ENCODE measurements around the gene HDAC4. TPM values are rescaled to one million over a fixed set of nuclear protein-coding genes. Genes with fewer than 3 reads are reported as not detected.
A peak's percentile ranks its signal among the peaks of the same experiment; 100 is the strongest.

HDAC4 gene
- total and polyA plus RNA-seq, 2 of the 4 experiments (the other 2 are of a cell fraction) = 4.1 to 7.2 TPM

DNA sequence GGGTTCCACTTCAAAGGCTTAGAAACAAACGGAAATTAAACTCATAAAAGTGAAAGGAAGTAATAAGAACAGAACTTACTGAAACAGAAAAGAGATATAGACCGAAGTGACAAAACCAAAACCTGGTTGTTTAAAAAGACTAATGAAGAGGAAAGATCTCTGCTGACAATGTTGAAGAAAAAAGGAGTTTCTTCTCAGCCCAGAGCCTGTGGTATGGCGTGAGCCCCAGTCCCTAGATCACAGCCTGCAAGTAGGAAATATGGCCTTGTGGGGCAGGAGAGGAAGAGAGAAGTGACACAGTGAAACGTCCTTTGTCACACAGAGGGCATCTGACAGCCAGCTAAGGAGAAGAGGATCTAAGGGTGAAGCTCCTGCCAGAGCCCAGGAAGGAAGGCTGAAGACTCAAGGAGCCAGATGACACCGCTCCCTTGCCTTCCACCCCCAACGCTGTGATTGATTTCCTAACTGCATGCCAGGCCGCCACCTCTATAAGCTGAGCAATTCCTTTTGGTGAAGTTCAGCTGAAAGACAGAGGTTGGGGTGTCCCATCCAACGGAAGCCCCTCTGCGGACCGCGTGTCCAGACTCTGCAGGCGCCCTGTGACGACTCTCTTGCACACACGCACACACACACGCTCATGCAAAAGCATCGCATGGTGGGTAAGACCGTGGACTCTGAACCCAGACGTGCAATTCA is 141.1 kb downstream of the HDAC4 start:
- 0 out of 2 replicates have a peak overlapping the region, but pooled peaks have one; percentile 23 for H3K9ac ChIP-seq (ENCODE audit: low read depth, low read length)
- in situ Hi-C loops (cut with MboI; ENCODE audit: low sequenced_read_pairs) = no loop called here
- H3K9me1 ChIP-seq (ENCODE audit: insufficient read depth, low read length) = peaks cover 31% of the 10 kb centered on the region
- H4K91ac ChIP-seq (ENCODE audit: insufficient read depth, low read depth, low read length) = peak overlapping the region; percentile 21; the same call in 1 of the 2 replicates
- 90% methylated on average over 2 of the region's 18 CpGs; no CpG with 5 or more reads in 1 of the 2 experiments for WGBS, 2 experiments (ENCODE audit: extremely low coverage in 2 of 2, insufficient read length in 1 of 2)
- peak overlapping the region; percentile 1; the same call in 1 of the 2 replicates for H2BK120ac ChIP-seq (ENCODE audit: low read depth, low read length)
- H3K4ac ChIP-seq (ENCODE audit: low read depth, low read length) = 0 out of 2 replicates have a peak overlapping the region, but pooled peaks have one; percentile 4
- H2BK5ac ChIP-seq (ENCODE audit: low read depth, low read length, poor library complexity, severe bottlenecking) = no peak overlapping the region
- H3K14ac ChIP-seq (replicated peaks; ENCODE audit: low read depth, low read length) = peak overlapping the region; percentile 29
- dilution Hi-C loops (cut with HindIII; ENCODE audit: low sequenced_read_pairs, unreplicated experiment) = no loop called here
- no peak for TF ChIP-seq SMC3 (IDR thresholded peaks at IDR 0.05; ENCODE audit: low read depth, low read length)
- TF ChIP-seq, protein P1, sequence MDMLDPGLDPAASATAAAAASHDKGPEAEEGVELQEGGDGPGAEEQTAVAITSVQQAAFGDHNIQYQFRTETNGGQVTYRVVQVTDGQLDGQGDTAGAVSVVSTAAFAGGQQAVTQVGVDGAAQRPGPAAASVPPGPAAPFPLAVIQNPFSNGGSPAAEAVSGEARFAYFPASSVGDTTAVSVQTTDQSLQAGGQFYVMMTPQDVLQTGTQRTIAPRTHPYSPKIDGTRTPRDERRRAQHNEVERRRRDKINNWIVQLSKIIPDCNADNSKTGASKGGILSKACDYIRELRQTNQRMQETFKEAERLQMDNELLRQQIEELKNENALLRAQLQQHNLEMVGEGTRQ (IDR thresholded peaks at IDR 0.05; ENCODE audit: low read depth, low read length) = no peak
- peaks cover 43 to 86% of the 10 kb centered on the region in 2 experiments for H3K79me1 ChIP-seq (ENCODE audit: low read depth in 1 of 2, low read length in 2 of 2)
- H3K27me3 ChIP-seq (ENCODE audit: control insufficient read depth, insufficient read depth, low read length) = no peaks in the 10 kb centered on the region
- DNase-seq (no peak), ATAC-seq (ENCODE audit: low read depth) (no peak)
- H3K4me2 ChIP-seq (ENCODE audit: low read depth, low read length) = no peak overlapping the region
- H2AFZ ChIP-seq (replicated peaks; ENCODE audit: low read length, poor library complexity) = no peak overlapping the region
- BruUV-seq (replicated peaks) = no TSS peak
- no peak overlapping the region; the same call in 1 of the 2 replicates for H2BK20ac ChIP-seq (ENCODE audit: low read depth, low read length)
- H2BK15ac ChIP-seq (ENCODE audit: low read depth, low read length) = no peak overlapping the region
- H3K4me1 ChIP-seq (ENCODE audit: control insufficient read depth, insufficient read depth, low read length) = peaks cover 28% of the 10 kb centered on the region
- CTCF ChIA-PET = no interaction called here
- no peak overlapping the region for H3K4me3 ChIP-seq (ENCODE audit: insufficient read depth, low read depth, low read length)
- POLR2A ChIA-PET (ENCODE audit: unreplicated experiment) = no interaction called here
- H3K23ac ChIP-seq (ENCODE audit: low read depth, low read length) = no peak overlapping the region
- H4K20me1 ChIP-seq (ENCODE audit: insufficient read depth, low read length) = peaks cover 3% of the 10 kb centered on the region; the same call in 1 of the 2 replicates
- no peaks in the 10 kb centered on the region for H3K36me3 ChIP-seq (ENCODE audit: control insufficient read depth, insufficient read depth, low read length)
- no peak overlapping the region for H2AK9ac ChIP-seq (replicated peaks; ENCODE audit: low read depth, low read length, poor library complexity)
- no peak overlapping the region for H3K56ac ChIP-seq (ENCODE audit: extremely low read depth, insufficient read depth, low read length)
- peak overlapping the region; percentile 3; the same call in 1 of the 2 replicates for H3K27ac ChIP-seq (ENCODE audit: insufficient read depth, low read length)
- peak overlapping the region; percentile 83; the same call in 1 of the 2 replicates for H3K18ac ChIP-seq (ENCODE audit: low read depth, low read length)
- H4K8ac ChIP-seq (ENCODE audit: low read depth in 2 of 2, low read length in 2 of 2) = 0 out of 4 replicates have a peak overlapping the region, but pooled peaks of 1 of the 2 experiments have one; percentile 10
- H4K5ac ChIP-seq (ENCODE audit: low read depth, low read length) = peak overlapping the region; percentile 66; the same call in 1 of the 2 replicates
- intact Hi-C loops (cut with micrococcal nuclease) = no loop called here
- no peaks in the 10 kb centered on the region; the same call in 1 of the 2 replicates for H3K9me3 ChIP-seq (ENCODE audit: control insufficient read depth, insufficient read depth, low read length)
- H2AK5ac ChIP-seq (ENCODE audit: low read depth, low read length) = peak overlapping the region; percentile 79

Data from IMR-90 (cell line).